GM21360 (cell line): ENCODE results near the gene CSNK2A2.
A peak's percentile ranks its signal among the peaks of the same experiment; 100 is the strongest.

Experiments used
- ATAC-seq: cut with Tn5 transposase; IDR thresholded peaks from one replicate; pipeline ENCODE4 v1.9.1; 2021; ENCODE audit warnings: mild to moderate bottlenecking, moderate library complexity; ENCODE audit not compliant: unreplicated experiment

Gene CSNK2A2

DNA sequence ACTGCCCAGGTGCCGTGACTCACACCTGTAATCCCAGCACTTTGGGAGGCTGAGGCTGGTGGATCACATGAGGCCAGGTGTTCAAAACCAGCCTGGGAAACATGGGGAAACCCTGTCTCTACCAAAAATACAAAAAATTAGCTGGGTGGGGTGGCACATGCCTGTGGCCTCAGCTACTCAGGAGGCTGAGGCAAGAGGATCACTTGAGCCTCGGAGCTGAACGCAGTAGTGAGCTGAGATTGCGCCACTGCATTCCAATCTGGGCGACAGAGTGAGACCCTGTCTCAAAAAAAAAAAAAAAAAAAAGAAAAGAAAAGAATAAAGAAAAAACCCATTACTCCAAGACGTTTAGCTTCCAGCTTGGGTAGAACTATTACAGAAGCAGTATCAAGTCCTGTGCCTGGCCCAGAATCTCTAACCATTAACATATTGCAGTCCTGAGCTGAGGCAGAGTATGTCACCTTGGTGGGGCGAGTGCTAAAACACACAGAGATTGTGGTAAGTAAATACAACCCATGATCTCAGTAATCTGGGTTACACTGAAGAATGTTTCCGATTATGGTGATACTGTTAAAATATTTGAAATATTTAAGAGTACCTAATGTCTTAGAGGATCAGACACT lies 45.5 kb downstream of the CSNK2A2 start:
- no peak for ATAC-seq

DNA sequence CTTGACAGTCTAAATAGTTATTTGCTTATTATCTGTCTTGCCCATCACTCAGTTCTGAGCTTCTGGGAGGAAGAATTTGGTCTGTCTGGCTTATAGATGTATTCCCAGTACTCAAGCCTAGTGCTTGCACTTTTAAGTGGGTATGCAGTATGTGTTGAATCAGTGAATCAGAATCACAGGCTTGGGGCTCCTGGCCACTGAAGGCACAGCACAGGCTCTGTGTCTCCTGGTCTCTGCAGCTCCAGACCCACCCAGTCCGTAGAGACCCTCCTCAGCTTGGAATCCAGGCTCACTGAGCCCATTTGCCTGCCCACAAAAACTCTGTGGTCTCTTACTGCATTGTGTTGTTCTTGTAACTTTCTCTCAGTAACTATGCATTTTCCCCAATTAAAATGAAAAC lies 49.4 kb downstream of the CSNK2A2 start:
- no peak for ATAC-seq

DNA sequence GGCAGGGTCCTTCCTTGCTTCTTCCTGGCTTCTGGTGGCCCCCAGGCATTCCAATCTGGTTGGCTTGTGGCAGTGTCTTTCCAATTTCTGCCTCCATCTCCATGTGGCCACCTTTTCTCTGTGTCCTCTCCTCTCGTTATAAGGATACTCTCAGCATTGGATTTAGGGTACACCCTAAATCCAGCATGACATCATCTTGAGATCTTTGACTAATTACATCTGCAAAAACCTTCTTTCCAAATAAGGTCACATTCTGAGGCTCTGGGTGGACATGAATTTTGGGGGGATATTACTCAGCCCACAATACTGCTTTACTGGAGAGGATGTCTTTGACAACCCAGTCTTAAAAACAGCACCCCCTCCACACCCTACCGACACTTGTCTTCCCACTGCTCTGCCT lies 49.8 kb downstream of the CSNK2A2 start:
- no peak for ATAC-seq

GRCh38 chr16:58138852-58139251 lies 59.1 kb downstream of the CSNK2A2 start:
- no peak for ATAC-seq

DNA sequence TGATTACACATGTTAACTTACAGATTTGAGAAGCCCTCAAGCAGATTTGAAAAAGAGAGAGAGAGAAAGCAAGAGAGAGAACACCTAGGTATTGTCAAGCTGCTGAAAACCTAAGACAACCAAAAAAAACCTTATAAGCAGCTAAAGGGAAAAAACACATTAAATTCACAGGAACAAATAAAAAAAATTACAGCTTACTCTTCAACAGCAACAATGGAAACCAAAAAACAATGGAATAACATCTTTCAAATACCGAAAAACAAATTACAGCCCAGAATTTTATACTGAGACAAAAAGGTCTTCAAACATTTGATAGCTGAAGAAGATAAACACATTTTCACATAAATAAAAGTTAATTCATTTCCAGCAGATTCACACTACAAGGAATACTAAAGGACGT lies 60.3 kb downstream of the CSNK2A2 start:
- ATAC-seq, result no peak

DNA sequence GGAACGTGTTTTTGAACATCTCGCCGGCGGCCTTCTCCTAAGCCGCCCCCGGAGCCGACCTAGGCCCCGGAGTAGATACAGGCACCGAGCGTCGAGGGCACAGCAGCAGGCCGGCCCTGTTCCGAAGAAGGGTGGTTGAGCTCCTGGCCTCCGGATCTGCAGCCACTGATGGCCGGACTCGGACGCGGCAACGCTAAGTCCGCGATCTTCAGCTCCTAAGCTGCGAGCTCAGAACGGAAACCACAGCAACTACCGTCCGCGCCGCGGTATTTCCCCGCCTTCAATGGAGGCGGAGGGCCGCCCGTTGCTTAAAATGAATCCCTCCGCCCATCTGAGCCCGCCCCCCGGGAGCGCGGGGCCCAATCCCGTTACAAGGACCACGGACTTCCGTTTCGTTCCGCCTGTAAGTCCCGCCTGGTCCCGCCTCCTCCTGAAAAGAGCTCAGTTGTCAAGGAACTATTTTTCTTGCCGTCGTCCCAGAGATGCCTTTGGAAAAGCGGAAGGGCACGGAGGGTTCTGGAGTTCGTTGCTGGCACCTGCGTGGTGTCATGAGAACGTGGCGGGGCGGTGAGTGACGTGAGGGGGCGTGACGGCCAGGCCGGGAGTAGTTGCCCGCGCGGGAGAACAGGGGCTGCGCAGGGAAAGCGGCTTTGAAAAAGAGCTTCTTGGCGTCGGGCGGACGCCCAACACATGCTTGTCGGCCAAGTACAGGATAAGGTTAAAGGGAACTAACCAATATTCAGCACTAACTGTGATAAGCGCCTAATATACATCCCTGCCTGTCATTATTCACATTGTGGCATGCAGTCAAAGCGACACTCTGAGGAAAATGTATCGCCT lies 68.6 kb downstream of the CSNK2A2 start, which contains the start of gene CFAP20:
CFAP20 (minus strand) TSS at position 285 of the 840 bp plus-strand sequence; CDS start at position 19, 266 bp downstream.
- peak; percentile 83 for ATAC-seq

DNA sequence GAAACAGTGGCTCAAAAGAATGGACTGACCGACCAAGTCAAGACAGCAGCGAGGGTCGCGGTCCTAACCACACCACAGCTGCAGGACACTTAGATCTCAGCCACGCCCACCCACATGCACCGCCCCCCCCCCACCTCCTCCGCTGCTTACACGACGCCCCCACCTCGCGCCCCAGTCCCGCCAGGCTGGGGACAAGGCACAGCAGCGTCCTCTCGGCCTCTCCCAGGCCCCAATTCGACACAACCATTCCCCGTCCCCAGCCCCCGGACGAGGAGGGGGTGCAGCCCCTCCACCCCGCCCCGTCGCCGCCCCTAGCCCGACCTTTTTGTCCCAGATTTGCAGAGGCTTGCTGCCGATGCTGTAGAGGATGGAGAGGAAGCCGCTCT lies 69.2 kb downstream of the CSNK2A2 start:
- ATAC-seq, result peak; percentile 3

DNA sequence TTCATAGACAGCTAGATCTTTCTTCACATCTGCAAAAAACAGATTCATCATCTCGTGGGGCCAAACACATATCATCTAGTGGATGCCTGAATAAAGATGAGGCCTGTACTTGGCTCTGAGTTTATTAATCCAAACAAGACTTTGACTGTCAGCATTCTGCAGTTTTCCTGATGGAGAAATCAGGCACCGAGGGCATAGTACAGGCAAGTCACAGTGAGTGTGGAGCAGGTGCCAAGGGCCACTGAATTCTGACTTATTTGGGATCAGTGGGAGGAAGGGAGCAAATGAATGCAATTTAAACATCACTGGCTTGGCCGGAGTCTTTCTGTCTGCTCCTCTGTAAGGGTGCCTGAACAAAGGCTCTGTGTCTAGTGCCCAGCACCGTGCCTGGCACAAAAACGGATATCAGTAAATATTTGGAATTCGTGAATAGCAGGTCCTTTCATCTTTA lies 69.7 kb downstream of the CSNK2A2 start:
- no peak for ATAC-seq

DNA sequence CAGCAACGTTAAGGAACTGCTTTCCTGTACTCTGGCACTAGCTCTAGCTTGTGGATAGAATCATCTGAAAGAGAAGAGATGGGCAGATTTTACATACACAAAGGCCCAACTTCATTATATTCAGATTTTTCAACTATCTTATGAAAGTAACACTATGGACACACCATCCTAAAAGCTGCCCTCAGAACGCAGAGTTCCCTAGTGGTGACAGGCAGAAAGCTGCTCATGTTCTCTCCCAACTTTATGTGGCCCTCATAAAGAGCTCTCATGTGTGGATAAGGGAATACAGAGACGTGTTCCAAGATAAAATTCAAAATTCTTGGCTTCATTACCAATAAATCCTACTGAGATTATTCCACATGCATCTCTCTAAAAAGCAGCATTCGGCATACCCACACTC lies 70.3 kb downstream of the CSNK2A2 start:
- no peak for ATAC-seq

- no peak for ATAC-seq
Measured at GRCh38 chr16:58127033-58127556, 70.8 kb downstream of the CSNK2A2 start.

GRCh38 chr16:58126451-58126961 lies 71.4 kb downstream of the CSNK2A2 start:
- no peak for ATAC-seq

- no peak for ATAC-seq
Measured at GRCh38 chr16:58125781-58126335, 72.0 kb downstream of the CSNK2A2 start.

GRCh38 chr16:58125041-58125440 lies 72.9 kb downstream of the CSNK2A2 start:
- no peak for ATAC-seq

GRCh38 chr16:58124601-58124915 lies 73.3 kb downstream of the CSNK2A2 start:
- no peak for ATAC-seq

DNA sequence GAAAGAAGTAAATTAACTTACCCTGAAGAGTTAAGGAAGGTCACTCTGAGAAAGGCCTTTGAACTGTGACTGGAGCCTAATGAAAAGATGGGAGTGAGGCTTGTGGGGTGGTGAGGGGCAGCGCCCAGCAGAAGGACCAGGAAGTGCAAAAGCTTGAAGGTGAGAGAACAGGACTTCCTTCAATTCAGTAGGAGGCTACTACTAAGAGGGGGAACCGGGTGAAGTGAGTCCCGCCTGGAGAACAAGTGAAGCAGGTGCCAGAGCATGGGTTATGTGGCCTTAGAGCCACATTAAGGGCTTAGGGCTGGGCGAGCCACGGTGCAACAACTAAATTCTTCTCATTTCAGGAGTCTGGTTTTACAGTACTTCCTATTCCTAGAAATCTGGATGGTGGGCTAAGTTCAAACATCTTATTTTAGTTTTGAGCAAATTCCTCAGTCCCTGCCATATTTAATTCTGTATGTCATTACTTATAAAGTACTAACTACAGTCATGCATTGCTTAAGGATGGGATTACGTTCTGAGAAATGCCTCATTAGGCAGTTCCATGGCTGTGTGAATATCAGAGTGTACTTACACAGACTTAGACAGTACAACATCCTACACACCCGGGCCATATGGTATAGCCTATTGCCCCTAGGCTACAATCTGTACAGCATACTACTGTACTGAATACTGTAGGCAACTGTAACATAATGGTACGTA lies 73.9 kb downstream of the CSNK2A2 start:
- ATAC-seq, result no peak

- ATAC-seq, result no peak
Measured at GRCh38 chr16:58121132-58121531, 76.8 kb downstream of the CSNK2A2 start.

DNA sequence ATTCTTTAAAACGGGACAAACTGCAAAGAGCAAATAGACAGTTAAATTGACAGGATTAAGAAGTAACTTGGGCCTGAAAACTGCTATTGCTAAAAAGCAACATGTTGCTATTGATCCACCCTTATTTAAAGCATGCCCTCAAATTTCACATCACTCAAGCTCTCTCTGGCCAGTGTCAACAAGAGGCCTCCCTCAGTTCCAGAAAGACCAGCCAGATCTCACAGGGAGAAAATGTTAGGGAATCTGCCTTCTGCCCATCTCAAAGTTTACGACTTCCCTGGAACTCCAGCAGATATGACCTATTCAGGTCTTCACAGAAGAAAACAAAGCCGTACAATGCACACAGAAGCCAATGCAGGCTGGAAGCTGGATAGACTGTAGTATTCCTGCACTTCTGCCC lies 77.7 kb downstream of the CSNK2A2 start:
- ATAC-seq, result no peak

DNA sequence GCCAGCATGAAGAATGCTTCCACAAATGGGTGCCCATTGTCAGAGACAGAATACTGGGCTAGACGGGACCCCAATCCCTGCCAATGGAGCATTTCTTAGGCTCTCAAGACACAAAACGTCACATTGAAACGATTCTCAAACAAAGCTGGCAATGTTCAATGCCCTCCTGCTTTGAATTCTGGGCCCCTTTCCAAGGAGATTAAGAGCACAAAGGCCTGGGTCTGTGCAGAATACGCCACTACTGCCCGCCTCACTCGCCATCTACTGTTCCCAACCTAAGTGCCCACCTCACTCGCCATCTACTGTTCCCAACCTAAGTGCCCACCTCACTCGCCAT lies 78.4 kb downstream of the CSNK2A2 start:
- no peak for ATAC-seq

DNA sequence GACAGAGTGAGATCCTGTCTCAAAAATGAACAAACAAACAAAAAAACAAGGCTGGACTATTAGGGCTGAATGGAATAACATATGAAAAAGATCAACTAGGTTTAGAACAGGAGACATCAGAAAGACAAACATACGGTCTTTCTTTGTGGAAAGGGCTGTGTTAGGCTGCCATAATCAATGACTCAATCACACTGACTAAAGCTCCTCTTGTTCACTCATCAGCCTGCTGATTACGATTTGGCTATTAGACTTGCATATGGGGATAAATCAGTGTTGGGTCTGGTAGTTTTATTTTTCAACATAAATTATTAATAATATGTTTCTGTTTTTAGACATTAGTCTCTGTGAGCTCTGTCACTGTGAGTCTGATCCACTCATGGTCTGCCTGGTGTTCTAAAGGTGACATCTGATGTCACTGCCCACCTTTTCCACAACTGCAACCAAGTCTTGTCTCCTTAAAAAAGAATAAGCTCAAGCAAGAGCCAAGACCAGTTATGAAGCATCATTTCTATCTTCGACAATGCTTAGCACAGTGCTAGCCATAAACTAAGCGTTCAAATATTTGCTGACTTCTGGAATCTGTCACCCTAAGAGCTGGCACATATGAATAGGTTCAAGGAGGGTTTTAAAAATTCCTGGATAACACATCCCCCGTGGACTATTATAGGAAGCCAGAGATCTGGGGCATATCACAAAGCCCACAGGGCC lies 79.0 kb downstream of the CSNK2A2 start:
- ATAC-seq, result no peak

DNA sequence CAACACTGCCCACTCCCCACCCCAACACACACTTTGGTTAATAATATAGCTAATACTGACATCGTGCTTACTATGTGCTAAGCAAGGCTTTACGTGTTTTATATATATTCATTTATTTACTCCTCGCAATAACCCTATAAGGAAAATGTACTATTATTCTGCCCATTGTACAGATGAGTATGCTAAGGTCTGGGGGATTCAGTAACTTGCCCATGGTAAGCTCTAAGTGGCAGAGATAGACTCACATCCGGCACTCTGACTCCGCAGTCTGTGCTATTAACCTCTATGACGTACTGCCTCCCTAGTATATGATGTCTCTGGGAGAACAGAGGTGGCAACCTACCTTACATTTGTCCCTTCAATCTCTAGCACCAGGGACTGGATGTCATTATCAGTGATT lies 81.4 kb downstream of the CSNK2A2 start:
- ATAC-seq, result no peak

DNA sequence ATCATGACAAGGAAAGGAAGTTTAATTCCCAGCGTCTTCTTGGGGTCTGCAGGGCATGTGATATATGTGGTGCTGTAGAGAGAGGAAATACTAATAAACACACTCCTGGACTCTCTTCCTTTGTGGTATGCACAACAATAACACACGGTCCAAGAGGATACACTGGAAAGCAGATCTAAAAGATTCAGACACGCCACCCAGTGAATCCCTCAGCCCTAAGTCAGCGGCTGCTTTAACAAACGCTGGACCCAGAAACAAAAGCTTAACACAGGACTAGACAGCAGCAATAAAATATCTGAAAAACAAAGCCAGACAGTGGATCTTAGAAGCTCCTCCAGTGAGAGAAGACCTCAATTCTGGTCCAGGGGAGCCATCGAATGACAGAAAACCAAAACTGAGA lies 81.8 kb downstream of the CSNK2A2 start:
- ATAC-seq, result no peak
